WTC11 (cell line): ENCODE data around the gene IDE.

Source experiments
- FOXJ3 ChIP-seq: sonication (generic); formaldehyde crosslinking; IDR thresholded peaks from 2 replicates; pipeline ENCODE4 v1.9.0; 2021; ENCODE audit warnings: missing genetic modification reagents, mild to moderate bottlenecking, borderline replicate concordance
- GABPB1 ChIP-seq: sonication (generic); formaldehyde crosslinking; IDR thresholded peaks from 2 replicates; pipeline ENCODE4 v1.8.1; 2023; ENCODE audit warnings: mild to moderate bottlenecking, missing genetic modification reagents
- HMGA2 ChIP-seq: fragments of 250-450 bp; sonication (Bioruptor Pico); IDR thresholded peaks from 2 replicates; pipeline ENCODE4 v1.4.0; 2021; ENCODE audit warnings: mild to moderate bottlenecking, moderate library complexity
- NR1H2 ChIP-seq: sonication (generic); formaldehyde crosslinking; IDR thresholded peaks from 2 replicates; pipeline ENCODE4 v1.9.0; 2021; ENCODE audit warnings: mild to moderate bottlenecking, moderate library complexity, missing genetic modification reagents
- NR2C2 ChIP-seq: sonication (generic); formaldehyde crosslinking; IDR thresholded peaks from 2 replicates; pipeline ENCODE4 v1.8.0; 2022; ENCODE audit warnings: mild to moderate bottlenecking, missing genetic modification reagents
- SP1 ChIP-seq: sonication (generic); formaldehyde crosslinking; conservative IDR thresholded peaks from 2 replicates; pipeline ENCODE4 v1.8.1; 2022; ENCODE audit warnings: missing genetic modification reagents
- ZNF416 ChIP-seq: fragments of 250-450 bp; sonication (Bioruptor Pico); IDR thresholded peaks from 2 replicates; pipeline ENCODE4 v1.9.0; 2021; ENCODE audit warnings: mild to moderate bottlenecking, inconsistent platforms
- TF ChIP-seq, protein P1 (sequence below): sonication (generic); formaldehyde crosslinking; IDR thresholded peaks from 2 replicates; pipeline ENCODE4 v1.8.1; 2022; ENCODE audit warnings: mild to moderate bottlenecking, moderate library complexity, missing genetic modification reagents
- TF ChIP-seq, protein P2 (sequence below): sonication (generic); formaldehyde crosslinking; IDR thresholded peaks from 2 replicates; pipeline ENCODE4 v1.8.1; 2022; ENCODE audit warnings: low read depth, mild to moderate bottlenecking, moderate library complexity, missing genetic modification reagents, borderline replicate concordance
- TF ChIP-seq, protein P3 (sequence below): fragments of 200-600 bp; IDR thresholded peaks from 2 replicates; pipeline ENCODE4 v1.8.0; 2022; ENCODE audit warnings: antibody characterized with exemption
- TF ChIP-seq, protein P4 (sequence below): sonication (generic); formaldehyde crosslinking; IDR thresholded peaks from 2 replicates; pipeline ENCODE4 v1.8.1; 2022; ENCODE audit warnings: missing genetic modification reagents, borderline replicate concordance
- TF ChIP-seq, protein P5 (sequence below): sonication (generic); formaldehyde crosslinking; IDR thresholded peaks from 2 replicates; pipeline ENCODE4 v1.8.1; 2023; ENCODE audit warnings: mild to moderate bottlenecking, moderate library complexity, missing genetic modification reagents
- TF ChIP-seq, protein P6 (sequence below): sonication (generic); formaldehyde crosslinking; conservative IDR thresholded peaks from 2 replicates; pipeline ENCODE4 v1.8.1; 2022; ENCODE audit warnings: mild to moderate bottlenecking, missing genetic modification reagents
- TF ChIP-seq, protein P7 (sequence below): sonication (generic); formaldehyde crosslinking; IDR thresholded peaks from 2 replicates; pipeline ENCODE4 v1.8.1; 2023; ENCODE audit warnings: mild to moderate bottlenecking, missing genetic modification reagents, moderate library complexity

DNA sequence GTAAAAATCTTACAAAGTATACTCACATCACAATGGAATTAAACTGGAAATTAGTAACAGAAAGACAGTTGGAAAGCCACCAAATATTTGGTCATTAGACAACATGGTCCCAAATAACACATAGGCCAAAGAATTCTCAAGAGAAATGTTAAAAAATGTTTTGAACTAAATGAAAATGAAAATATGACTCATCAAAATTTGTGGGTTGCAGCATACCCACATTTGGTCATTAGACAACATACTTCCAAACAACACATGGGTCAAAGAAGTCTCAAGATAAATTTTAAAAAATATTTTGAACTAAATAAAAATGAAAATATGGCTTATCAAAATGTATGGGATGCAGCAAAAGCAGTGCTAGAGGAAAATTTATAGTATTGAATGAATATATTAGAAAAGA, 152.3 kb downstream of the IDE start:
- TF ChIP-seq FOXJ3 (no peak), ZNF416 (CRISPR knock-in tag) (no peak), NR2C2 (CRISPR knock-in tag) (no peak), SP1 (no peak), GABPB1 (CRISPR knock-in tag) (no peak), NR1H2 (CRISPR knock-in tag) (no peak), HMGA2 (CRISPR knock-in tag) (no peak)
- TF ChIP-seq, protein P1, sequence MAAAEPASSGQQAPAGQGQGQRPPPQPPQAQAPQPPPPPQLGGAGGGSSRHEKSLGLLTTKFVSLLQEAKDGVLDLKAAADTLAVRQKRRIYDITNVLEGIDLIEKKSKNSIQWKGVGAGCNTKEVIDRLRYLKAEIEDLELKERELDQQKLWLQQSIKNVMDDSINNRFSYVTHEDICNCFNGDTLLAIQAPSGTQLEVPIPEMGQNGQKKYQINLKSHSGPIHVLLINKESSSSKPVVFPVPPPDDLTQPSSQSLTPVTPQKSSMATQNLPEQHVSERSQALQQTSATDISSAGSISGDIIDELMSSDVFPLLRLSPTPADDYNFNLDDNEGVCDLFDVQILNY (CRISPR knock-in tag): no peak
- TF ChIP-seq, protein P2, sequence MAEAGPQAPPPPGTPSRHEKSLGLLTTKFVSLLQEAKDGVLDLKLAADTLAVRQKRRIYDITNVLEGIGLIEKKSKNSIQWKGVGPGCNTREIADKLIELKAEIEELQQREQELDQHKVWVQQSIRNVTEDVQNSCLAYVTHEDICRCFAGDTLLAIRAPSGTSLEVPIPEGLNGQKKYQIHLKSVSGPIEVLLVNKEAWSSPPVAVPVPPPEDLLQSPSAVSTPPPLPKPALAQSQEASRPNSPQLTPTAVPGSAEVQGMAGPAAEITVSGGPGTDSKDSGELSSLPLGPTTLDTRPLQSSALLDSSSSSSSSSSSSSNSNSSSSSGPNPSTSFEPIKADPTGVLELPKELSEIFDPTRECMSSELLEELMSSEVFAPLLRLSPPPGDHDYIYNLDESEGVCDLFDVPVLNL (CRISPR knock-in tag): no peak
- TF ChIP-seq, protein P3, sequence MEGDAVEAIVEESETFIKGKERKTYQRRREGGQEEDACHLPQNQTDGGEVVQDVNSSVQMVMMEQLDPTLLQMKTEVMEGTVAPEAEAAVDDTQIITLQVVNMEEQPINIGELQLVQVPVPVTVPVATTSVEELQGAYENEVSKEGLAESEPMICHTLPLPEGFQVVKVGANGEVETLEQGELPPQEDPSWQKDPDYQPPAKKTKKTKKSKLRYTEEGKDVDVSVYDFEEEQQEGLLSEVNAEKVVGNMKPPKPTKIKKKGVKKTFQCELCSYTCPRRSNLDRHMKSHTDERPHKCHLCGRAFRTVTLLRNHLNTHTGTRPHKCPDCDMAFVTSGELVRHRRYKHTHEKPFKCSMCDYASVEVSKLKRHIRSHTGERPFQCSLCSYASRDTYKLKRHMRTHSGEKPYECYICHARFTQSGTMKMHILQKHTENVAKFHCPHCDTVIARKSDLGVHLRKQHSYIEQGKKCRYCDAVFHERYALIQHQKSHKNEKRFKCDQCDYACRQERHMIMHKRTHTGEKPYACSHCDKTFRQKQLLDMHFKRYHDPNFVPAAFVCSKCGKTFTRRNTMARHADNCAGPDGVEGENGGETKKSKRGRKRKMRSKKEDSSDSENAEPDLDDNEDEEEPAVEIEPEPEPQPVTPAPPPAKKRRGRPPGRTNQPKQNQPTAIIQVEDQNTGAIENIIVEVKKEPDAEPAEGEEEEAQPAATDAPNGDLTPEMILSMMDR: no peak
- TF ChIP-seq, protein P4, sequence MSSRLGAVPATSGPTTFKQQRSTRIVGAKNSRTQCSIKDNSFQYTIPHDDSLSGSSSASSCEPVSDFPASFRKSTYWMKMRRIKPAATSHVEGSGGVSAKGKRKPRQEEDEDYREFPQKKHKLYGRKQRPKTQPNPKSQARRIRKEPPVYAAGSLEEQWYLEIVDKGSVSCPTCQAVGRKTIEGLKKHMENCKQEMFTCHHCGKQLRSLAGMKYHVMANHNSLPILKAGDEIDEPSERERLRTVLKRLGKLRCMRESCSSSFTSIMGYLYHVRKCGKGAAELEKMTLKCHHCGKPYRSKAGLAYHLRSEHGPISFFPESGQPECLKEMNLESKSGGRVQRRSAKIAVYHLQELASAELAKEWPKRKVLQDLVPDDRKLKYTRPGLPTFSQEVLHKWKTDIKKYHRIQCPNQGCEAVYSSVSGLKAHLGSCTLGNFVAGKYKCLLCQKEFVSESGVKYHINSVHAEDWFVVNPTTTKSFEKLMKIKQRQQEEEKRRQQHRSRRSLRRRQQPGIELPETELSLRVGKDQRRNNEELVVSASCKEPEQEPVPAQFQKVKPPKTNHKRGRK (CRISPR knock-in tag): no peak
- TF ChIP-seq, protein P5, sequence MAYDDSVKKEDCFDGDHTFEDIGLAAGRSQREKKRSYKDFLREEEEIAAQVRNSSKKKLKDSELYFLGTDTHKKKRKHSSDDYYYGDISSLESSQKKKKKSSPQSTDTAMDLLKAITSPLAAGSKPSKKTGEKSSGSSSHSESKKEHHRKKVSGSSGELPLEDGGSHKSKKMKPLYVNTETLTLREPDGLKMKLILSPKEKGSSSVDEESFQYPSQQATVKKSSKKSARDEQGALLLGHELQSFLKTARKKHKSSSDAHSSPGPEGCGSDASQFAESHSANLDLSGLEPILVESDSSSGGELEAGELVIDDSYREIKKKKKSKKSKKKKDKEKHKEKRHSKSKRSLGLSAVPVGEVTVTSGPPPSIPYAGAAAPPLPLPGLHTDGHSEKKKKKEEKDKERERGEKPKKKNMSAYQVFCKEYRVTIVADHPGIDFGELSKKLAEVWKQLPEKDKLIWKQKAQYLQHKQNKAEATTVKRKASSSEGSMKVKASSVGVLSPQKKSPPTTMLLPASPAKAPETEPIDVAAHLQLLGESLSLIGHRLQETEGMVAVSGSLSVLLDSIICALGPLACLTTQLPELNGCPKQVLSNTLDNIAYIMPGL: no peak
- TF ChIP-seq, protein P6, sequence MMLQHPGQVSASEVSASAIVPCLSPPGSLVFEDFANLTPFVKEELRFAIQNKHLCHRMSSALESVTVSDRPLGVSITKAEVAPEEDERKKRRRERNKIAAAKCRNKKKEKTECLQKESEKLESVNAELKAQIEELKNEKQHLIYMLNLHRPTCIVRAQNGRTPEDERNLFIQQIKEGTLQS: no peak
- TF ChIP-seq, protein P7, sequence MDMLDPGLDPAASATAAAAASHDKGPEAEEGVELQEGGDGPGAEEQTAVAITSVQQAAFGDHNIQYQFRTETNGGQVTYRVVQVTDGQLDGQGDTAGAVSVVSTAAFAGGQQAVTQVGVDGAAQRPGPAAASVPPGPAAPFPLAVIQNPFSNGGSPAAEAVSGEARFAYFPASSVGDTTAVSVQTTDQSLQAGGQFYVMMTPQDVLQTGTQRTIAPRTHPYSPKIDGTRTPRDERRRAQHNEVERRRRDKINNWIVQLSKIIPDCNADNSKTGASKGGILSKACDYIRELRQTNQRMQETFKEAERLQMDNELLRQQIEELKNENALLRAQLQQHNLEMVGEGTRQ (CRISPR knock-in tag): no peak
